COLO668 (cell line): ENCODE results near the gene GYS2.
"Not testable (repeated sequence)": the region's sequence is repeated elsewhere in the genome, so short reads cannot be mapped to it uniquely, and the experiment has no call there.

Experiments used
- DNase-seq: peaks from one replicate; lab custom pipeline; 2025; ENCODE audit not compliant: unreplicated experiment; lab: John Stamatoyannopoulos, UW

GYS2 gene

DNA sequence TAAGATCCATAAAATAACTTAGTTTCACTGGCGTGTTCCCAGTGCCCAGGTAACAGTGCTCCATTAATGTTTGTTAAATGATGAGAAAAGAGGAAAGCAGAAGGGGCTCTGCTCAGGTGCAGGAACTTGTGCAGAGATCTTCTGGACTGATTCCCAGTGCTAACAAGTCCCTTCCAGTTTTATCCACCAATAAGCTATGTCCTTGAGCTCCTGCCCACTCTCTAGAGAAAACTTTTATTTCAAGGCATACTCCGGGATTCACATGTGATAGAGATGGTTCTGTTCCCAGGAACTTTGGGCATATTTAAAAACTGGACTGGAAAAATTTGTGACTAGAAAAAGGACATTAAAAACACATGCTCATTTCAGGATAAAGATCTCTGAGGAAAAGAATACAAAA is 1.9 kb downstream of the GYS2 start:
- DNase-seq: no peak

DNA sequence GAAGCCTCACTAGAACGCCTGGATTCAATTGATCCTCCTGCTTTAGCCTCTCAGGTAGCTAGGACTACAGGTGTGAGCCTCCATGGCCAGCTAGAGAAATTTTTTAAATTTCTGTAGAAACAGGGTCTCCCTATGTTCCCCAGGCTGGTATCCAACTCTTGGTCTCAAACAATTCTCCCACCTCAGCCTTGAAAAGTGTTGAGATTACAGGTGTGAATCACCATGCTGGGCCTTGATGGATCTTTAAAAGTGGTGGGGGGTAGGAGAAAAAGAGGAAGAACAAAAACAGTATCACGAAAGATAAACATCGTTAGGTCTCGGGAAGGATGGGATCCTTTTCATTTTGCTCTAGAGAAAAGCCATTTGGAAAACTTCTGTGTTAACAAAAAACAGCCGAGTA is 4.5 kb downstream of the GYS2 start:
- no peak for DNase-seq

DNA sequence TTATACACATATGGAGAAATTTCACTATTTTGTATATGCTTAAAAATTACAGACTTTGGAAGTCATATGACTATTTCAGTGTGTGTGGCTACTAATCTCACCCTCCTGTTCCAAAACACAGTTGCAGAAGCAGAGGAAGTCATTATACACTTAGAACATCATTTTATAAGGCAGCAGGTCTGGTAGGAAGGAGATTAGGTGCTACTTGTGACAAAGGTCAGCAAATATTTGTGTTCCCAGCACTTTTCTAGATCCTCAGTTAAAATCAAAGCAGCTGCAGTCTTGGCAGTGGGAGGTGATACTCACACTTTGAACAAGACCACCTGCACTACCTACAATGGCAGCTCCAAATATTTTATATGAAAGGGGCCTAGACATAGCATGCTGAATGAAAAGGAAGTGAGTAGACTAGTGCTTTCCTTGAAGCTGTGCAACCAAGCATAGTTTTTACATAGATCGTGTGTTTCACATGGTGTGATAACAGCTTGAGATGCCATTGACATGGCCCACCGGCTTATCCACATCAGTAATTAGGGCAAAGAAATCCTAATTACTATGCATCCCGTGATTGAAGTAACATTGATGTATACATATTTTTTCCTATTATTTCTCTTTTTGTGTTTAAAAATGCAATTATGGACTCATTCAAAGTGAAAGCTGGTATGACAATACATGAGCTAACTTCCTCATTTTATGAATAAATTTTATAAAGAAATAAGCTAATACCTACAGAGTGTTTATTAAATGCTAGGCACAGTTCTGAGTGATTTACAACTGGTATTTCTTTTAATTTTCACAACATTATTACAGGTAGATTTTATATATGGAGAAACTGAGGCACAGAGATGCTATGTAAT is 5.3 kb downstream of the GYS2 start:
- no peak for DNase-seq

DNA sequence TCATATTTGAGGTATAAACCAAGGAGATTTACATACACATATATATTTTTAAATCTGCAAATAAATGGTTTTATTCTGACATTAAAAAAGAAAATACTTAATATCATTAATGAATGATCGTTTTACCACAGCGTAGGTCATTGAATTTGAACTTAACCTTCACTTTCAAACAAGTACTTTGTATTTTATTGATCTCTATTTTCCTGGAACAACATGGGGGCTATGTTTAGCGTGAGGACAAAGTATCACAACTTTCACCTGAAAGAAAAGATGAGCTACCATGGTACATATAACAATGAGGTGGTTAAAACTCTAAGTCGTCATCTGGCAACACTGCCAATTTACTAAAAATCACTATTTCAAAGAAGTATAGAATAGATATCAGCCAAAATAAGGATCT is 6.0 kb downstream of the GYS2 start:
- DNase-seq: no peak

DNA sequence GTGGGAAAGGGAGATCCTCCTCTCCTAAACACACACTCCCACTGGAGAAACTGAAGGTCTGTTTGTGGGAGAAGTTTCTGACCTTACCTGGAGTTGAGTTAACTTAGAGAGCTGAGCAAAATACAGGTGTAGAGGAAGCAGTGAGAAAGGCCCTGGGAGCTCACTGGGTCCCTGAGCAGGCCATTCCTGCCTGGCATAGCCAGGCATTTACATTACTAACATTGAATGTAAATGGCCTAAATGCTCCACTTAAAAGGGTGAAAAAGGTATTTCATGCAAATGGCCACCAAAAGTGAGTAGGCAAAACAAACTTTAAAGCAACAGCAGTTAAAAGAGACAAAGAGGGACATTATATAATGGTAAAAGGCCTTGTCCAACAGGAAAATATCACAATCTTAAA is 9.3 kb downstream of the GYS2 start:
- DNase-seq: not testable (repeated sequence)

DNA sequence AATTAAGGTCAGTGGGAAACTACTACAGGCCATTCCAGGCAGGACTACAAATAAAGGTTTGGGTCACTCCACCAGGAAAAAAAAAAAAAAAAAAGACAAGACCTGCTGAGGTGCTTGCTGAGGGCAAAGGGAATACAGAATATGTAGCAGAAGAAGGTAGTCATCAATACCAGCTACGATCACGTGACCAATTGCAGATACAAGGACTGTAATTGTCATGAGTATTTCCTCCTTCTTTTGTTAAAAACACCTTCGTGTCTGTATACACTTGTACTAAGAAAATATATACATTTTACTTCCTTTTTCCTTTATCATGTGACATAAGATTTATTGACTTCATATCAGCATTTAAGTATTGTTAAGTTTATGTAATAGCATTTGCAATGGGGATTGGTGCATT is 19.2 kb downstream of the GYS2 start:
- DNase-seq: no peak

DNA sequence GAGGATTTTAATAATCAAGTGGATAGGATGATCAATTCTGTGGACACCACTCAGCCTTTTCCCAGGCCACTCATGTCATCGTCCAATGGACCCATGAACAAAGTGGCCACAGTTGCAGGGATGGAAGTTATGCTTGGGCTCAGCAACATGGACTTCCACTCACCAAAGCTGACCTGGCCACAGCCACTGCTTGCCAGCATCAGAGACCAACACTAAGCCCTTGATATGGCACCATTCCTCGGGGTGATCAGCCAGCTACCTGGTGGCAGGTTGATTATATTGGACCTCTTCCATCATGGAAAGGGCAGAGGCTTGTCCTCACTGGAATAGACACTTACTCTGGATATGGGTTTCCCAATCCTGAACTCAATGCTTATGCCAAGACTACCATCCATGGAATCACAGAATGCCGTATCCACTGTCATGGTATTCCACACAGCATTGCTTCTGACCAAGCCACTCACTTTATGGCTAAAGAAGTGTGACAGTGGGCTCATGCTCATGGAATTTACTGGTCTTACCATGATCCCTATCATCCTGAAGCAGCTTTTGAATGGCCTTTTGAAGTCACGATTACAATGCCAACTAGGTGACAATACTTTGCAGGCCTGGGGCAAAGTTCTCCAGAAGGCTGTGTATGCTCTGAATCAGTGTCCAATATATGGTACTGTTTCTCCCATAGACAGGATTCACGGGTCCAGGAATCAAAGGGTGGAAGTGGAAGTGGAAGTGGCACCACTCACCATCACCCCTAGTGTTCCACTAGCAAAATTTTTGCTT is 20.1 kb downstream of the GYS2 start:
- not testable (repeated sequence) for DNase-seq

DNA sequence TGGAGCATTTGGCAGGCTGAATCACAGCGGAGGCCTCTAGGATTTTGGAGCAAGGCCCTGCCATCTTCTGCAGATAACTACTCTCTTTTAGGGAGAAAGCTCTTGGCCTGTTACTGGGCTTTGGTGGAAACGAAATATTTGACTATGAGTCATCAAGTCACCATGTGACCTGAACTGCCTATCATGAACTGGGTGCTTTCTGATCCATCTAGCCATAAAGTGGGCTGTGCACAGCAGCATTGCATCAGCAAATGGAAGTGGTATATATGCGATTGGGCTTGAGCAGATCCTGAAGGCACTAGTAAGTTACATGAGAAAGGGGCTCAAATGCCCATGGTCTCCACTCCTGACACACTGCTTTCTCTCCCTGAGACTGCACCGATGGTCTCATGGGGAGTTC is 21.1 kb downstream of the GYS2 start:
- no peak for DNase-seq

DNA sequence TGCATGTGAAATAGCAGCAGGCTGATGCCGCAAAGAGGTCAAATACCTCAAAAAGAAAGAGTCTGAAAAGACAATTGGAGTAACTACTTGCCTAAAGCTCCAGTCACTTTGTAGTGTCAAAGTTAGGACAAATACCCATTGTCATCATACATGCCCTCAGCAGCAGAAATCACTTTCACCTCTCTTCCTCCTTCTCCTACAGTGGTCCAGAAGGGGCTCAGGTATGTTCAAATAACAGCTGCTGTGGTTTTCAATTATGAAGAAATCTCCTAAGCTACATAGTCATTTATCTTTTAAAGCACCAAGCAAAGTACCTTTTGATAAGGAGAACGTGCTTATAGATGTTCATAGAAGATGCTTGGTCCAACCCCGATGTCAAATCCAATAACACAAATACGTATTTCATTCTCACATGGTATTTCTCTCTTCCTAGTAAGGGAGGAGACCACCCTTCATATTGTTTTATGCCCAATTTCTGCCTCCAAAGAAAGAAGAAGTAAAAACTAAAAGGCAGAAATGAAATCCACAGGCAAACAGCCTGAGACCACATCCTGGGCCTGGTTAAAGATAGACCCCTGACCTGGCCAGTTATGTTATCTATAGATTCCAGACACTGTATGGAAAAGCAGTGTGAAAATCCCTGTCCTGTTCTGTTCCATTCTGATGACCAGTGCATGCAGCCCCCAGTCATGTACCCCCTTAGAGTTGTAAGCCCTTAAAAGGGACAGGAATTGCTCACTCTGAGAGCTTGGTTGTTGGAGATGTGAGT is 23.7 kb downstream of the GYS2 start:
- no peak for DNase-seq

DNA sequence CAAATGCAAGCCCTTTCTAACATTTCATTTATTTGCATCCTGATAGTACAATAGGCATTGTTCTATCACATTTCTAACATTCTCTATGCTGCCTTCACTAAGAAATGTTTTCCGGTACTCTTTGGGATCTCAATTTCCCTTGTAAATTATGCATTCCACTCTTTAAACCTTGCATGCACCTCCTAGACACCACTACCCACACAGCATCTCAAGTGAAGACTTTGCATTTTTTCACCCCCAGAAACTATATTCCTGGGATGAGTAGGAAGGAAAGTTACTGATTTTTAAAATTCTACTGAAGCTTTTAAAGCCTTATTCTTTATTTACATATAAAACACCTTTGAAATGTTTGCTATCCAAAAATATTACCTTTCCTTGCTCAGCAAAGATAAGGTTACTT is 27.1 kb downstream of the GYS2 start:
- DNase-seq: no peak

DNA sequence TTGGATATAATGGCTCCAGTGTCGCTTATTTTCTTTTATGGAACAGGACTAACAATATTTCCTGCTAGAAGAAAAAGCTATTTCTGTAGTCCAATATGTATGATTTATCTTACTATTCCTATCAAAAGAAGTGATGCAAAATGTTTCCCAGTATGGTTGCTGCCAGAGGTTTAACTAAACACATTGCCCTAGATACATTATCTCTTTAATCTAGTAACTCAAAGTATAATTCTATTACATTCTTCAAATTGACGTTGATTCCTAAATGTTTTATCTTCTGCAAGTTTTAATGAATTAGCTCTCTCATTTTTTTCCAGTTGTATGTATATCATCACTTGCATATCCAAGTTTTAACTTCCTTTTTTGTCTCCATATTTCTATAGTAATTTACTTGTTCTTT is 28.2 kb downstream of the GYS2 start:
- DNase-seq: no peak

DNA sequence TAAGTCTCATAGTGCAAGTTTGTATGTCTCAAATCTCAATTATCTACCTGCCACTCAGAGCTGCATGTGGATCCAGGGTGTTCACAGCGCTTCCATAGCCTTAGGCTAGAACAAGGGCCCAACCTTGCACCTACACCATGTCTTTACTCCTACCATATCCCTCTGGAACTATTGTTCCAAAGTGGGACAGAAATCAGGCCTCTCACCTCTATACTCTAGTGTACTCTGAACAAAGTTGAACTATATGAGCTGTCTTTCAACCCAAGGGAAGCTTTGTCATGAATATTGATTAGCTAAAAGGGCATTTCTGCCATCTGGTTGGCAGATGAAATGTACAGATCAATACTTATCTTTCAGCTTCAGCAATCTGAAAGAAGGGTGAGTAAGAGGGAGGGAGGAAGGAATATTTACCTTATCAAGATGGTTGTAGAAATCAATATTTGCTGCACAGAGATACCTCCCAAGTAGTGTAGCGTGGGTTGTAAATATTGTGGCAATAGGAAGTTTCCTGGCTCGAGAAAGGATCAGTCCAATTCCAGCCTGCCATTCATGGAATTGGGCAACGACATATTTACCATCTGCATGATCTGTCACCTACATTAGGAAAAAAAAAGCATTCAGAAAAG is 30.8 kb downstream of the GYS2 start:
- no peak for DNase-seq

DNA sequence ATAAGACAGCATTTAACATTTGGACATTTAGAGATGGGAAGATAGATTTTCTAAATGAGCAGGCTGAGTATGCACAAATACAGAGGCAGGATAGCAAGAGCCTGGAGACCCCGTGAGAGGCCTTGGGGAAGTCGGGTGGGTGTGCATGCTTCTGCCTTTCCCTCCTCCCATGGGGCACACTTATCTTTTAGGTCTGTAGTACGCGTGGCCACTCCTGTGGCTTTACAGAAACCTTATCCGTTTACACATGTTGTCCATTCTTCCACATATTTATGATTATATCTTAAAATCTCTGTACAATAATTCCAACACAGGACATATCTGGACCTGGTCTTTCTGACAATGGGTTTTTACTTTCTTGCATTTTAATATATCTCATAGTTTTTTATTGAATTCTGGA is 33.6 kb downstream of the GYS2 start:
- no peak for DNase-seq

DNA sequence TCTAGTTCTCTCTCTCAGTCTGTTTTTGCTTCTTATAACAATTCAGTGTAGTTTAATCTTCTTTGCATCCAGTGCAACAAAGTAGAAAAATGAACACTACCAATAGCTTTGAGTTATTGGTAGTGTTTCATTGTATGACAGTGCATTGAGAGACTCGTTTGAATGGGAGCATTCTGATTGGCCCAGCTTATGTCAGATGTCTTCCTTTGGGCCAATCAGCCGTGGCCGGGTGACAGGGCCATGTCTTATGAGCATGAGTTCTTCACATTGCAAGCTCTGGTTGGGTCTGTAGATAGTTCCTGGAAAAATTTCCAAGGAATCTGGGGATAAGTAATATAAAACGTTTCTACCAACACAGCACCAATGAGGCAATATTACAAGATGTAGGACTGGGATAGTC is 36.5 kb downstream of the GYS2 start:
- no peak for DNase-seq

DNA sequence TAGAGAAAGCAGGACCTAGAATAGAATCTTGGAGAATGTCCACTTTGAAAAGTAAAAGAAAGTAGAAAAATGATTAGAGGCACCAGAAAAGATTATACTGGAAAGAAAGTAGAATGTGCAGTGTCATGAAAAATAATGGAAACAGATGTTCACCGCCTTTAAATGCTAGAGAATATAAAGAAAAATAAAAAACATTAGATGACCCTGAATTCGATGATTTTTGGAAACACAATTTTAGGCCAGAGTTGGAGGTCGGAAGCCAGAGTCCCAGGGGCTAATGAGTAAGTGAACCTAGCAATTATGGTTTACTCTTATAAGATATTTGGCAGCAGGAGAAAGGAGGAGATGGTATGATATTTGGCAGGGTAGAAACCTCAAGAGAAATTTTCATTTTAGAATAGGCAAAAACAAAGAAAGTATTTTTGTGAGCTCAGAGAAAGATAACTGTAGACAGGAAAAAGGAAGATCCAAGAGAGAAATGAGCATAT is 37.7 kb downstream of the GYS2 start:
- DNase-seq: no peak

DNA sequence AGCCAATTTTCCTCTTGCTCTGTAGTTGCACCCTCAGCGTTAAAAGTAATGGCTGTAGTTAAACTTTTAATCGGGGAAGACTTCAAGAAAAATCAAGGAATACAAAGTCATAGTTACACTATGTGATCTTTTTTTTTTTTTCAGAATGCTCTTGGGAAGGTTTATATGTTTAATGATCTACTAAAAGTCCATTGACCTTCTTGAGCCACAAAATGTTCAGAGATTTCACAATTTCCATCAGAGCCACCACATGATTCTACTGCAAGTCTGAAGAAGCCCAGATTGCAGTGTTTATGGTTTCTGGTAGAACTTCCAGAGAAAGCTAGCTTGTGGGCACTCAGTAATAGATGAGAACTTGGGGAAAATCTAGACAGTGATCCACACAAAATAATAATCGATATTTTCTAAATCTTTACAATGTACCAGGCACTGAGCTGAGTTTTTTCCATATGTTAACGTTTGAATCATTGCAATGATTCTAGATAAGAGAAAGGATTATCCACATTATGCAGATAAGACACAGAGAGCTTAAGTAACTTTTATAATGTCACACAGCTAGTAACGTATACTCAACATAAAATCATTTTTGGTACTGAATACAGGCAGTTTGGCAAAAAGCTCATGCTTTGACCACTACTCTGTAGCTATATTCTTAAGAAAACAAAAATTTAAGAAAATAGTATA is 38.3 kb downstream of the GYS2 start:
- DNase-seq: no peak

DNA sequence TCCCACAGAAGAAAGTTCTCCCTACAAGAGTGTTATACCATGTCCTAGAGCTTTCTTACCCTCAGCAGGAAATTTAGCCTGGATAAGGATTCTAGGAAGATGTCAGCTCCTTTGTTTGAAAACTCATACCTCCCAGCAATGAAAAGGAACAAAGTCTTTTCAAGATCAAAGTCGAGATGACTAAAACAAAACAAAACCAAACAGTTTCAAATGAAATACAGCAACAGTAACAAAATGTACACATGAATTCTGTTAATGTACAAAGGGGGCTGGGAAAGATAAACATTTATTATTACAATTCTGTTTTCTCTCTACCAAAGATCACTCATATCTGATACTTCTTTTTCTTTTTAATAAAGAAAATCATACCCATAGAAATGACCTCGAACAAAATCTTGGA is 41.8 kb downstream of the GYS2 start:
- no peak for DNase-seq

DNA sequence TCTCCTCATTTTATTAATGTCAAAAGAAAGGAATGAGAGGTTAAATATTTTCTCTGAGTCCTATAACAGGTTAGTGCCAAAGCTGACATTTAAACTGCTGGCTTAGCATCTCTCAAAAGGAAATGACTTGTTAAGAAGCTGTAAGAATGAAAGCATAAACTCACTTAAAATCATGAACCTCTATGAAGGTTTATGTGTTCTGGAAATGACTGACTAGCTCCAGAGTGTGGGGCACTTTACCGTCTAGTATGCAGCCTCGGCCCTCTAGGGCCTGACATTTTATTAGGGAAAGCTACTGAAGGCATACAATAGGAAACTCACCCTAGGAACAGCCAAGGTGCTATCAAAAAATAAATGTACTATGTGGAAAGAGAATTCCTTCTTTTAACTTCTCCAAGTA is 43.5 kb downstream of the GYS2 start:
- no peak for DNase-seq

DNA sequence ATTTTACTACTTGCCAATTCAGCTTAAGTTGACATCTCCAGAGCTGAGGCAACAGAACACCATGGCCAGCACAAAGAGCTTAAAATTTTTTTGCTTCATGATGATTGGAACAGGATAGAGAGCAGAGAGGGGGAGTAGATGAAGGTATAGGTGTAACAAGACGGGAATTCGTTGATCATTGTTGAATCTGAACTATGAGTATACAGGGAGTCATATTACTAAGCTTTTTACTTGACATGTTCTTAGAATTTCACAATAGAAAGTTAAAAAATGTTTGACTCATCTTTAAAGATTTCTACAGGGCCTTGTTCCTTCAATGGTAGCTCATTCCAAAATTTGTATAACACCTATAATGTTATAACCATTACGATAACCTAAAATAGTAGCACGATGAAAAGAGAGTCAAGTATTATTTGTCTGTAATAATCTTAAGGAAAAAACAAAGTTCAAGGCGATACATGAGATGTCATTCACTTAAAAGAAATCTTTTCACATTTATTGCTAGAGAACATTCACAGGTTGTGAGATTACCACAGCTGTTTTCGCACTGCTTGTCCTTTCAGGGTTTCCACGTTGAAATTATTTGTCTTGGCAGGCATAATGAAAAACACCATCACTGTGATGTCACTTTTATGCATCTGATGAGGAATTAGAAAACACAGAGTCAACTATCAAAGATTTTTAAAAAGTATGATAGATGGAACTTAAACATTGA is 44.6 kb downstream of the GYS2 start:
- no peak for DNase-seq

DNA sequence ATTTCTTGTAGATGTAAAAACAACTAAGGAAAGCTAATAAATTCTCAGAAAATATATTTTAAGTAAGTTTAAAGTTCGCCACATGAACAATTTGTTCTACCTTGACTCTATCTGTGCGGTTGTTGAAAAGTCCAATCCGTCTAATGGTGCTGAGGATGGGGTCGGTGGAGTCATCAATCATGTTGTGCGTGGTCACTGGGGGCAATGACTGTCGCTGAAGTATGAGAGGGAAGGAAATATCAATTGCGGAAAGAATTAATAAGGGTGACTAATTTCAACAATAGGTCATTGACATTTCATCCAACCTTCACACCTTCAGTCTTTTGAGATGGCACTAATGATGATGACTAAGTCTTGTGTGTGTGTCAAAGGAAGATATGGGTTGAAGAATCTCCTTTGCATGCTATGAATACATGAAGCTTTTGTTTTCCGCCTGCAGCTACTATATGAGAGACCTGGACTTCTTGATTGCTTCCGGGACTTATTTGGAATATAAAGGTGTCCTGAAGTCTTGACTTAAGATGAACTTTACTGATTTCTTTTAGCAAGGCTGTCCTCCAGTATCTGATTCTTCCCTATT is 46.5 kb downstream of the GYS2 start:
- no peak for DNase-seq
